HEK293T (cell line): ENCODE results near the gene CC2D2A.

Experiments
- CTBP1 ChIP-seq: fragments of 450-650 bp; IDR thresholded peaks from 2 replicates; pipeline ENCODE4 v1.6.1; 2016; ENCODE audit warnings: borderline replicate concordance
- ELF4 ChIP-seq: fragments of 450-650 bp; IDR thresholded peaks from 2 replicates; pipeline ENCODE4 v1.6.1; 2017; ENCODE audit warnings: antibody characterized with exemption
- FOXA1 ChIP-seq: fragments of 450-650 bp; IDR thresholded peaks from 2 replicates; pipeline ENCODE4 v1.6.1; 2016; ENCODE audit warnings: mild to moderate bottlenecking
- FOXM1 ChIP-seq: fragments of 450-650 bp; IDR thresholded peaks from 2 replicates; pipeline ENCODE4 v1.6.1; 2017; ENCODE audit warnings: mild to moderate bottlenecking, borderline replicate concordance
- LEF1 ChIP-seq: fragments of 450-650 bp; IDR thresholded peaks from 2 replicates; pipeline ENCODE4 v1.6.1; 2017; ENCODE audit warnings: mild to moderate bottlenecking, borderline replicate concordance
- NFRKB ChIP-seq: fragments of 450-650 bp; IDR thresholded peaks from 2 replicates; pipeline ENCODE4 v1.6.1; 2016; ENCODE audit warnings: mild to moderate bottlenecking, moderate library complexity
- SP1 ChIP-seq: fragments of 450-650 bp; IDR thresholded peaks from 2 replicates; pipeline ENCODE4 v1.6.1; 2017
- TARDBP ChIP-seq: fragments of 450-650 bp; IDR thresholded peaks from 2 replicates; pipeline ENCODE4 v1.6.1; 2016
- ZNF384 ChIP-seq: fragments of 450-650 bp; IDR thresholded peaks from 2 replicates; pipeline ENCODE4 v1.6.1; 2016
- TF ChIP-seq, protein P1 (sequence below): fragments of 450-650 bp; IDR thresholded peaks from 2 replicates; pipeline ENCODE4 v1.6.1; 2016

DNA sequence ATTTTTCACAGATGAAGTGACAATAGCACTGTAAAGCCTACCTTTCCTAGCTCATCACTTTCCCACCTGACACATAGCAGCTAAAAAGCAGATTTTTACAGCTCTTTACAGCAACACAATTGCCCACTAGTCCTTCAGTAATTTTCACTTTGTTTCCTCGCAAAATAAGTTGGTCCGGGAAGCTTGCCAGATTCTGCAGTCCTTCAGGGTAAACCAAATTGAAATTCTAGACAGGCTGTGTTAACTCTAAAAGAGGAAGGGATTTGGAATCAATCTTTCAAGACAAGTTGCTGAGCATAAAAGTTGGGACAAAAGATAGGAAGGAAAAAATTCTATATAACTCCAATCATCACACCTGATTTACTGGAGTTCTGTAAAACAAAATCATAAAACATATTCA is 33.2 kb upstream of the CC2D2A start:
- TF ChIP-seq NFRKB (no peak), FOXM1 (no peak), TARDBP (no peak), ZNF384 (no peak), LEF1 (no peak), ELF4 (no peak), FOXA1 (no peak), SP1 (no peak), CTBP1 (no peak)
- TF ChIP-seq, protein P1, sequence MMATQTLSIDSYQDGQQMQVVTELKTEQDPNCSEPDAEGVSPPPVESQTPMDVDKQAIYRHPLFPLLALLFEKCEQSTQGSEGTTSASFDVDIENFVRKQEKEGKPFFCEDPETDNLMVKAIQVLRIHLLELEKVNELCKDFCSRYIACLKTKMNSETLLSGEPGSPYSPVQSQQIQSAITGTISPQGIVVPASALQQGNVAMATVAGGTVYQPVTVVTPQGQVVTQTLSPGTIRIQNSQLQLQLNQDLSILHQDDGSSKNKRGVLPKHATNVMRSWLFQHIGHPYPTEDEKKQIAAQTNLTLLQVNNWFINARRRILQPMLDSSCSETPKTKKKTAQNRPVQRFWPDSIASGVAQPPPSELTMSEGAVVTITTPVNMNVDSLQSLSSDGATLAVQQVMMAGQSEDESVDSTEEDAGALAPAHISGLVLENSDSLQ, result no peak
